IPS-20b (cell line): ENCODE data around the gene PRKX.

Experiments used
- H3K27ac ChIP-seq: one replicate; pipeline ENCODE4 v1.5.1; 2013; ENCODE audit warnings: low read length
- H3K27me3 ChIP-seq: 2 replicates; pipeline ENCODE4 v1.6.1; 2013; ENCODE audit warnings: mild to moderate bottlenecking, low read length, inconsistent platforms; ENCODE audit not compliant: insufficient read depth
- H3K36me3 ChIP-seq: 2 replicates; pipeline ENCODE4 v1.6.1; 2013; ENCODE audit warnings: low read depth, mild to moderate bottlenecking, inconsistent platforms, low read length, moderate library complexity; ENCODE audit not compliant: insufficient read depth
- H3K4me1 ChIP-seq: 2 replicates; pipeline ENCODE4 v1.6.1; 2013; ENCODE audit warnings: mild to moderate bottlenecking, control low read depth, inconsistent platforms, low read length, moderate library complexity; ENCODE audit not compliant: insufficient read depth
- H3K4me3 ChIP-seq: 2 replicates; pipeline ENCODE4 v1.5.1; 2013; ENCODE audit warnings: mild to moderate bottlenecking, low read length, inconsistent platforms
- H3K9ac ChIP-seq: 2 replicates; pipeline ENCODE4 v1.6.1; 2013; ENCODE audit warnings: low read depth, mild to moderate bottlenecking, inconsistent platforms, low read length, moderate library complexity
- H3K9me3 ChIP-seq: 2 replicates; pipeline ENCODE4 v1.6.1; 2013; ENCODE audit warnings: mild to moderate bottlenecking, low read depth, low read length, inconsistent platforms; ENCODE audit not compliant: insufficient read depth

PRKX gene

GRCh38 chrX:3598709-3599108 is 114.7 kb downstream of the PRKX start:
- no peaks in the 10 kb centered on the region for H3K9me3 ChIP-seq
- no peaks in the 10 kb centered on the region for H3K4me1 ChIP-seq
- no peak overlapping the region for H3K4me3 ChIP-seq
- H3K27ac ChIP-seq = no peak overlapping the region
- H3K36me3 ChIP-seq = no peaks in the 10 kb centered on the region
- H3K9ac ChIP-seq = no peak overlapping the region
- no peaks in the 10 kb centered on the region for H3K27me3 ChIP-seq

DNA sequence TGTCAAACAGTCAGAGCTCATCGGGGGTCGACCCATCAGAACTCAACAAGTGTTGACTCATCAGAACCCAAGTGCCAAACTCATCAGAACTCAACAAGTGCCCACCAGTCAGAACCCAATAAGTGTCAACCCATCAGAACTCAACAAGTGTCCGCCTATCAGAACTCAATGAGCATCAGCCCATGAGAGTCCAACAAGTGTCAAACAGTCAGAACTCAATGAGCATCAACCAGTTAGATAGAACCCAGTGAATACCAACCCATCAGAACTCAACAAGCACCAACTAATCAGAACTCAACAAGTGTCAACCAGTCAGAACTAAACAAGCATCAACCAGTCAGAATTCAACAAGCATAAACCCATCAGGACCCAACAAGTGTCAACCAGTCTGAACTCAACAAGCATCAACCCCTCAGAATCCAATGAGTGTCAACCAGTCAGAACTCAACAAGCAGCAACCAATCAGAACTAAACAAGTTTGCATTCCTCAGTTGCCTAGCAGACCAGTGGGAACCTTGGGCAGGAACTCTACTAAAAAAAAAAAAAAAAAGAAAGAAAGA is 115.3 kb downstream of the PRKX start:
- Histone ChIP-seq H3K27me3 (no peaks in the 10 kb centered on the region), H3K9me3 (no peaks in the 10 kb centered on the region), H3K4me1 (no peaks in the 10 kb centered on the region), H3K4me3 (no peak overlapping the region), H3K36me3 (no peaks in the 10 kb centered on the region), H3K27ac (no peak overlapping the region), H3K9ac (no peak overlapping the region)

GRCh38 chrX:3592184-3592583 is 121.3 kb downstream of the PRKX start:
- peak overlapping the region; percentile 41; the same call in 1 of the 2 replicates for H3K9ac ChIP-seq
- H3K9me3 ChIP-seq = no peaks in the 10 kb centered on the region
- no peaks in the 10 kb centered on the region for H3K27me3 ChIP-seq

GRCh38 chrX:3589474-3589873 is 124.0 kb downstream of the PRKX start:
- no peaks in the 10 kb centered on the region for H3K36me3 ChIP-seq
- H3K9me3 ChIP-seq = no peaks in the 10 kb centered on the region
- no peaks in the 10 kb centered on the region for H3K27me3 ChIP-seq
- no peak overlapping the region for H3K9ac ChIP-seq
- no peaks in the 10 kb centered on the region for H3K4me1 ChIP-seq
- no peak overlapping the region for H3K27ac ChIP-seq
- H3K4me3 ChIP-seq = no peak overlapping the region

More at GRCh38 chrX:3592184-3592583, 121.3 kb downstream of the PRKX start:
- Histone ChIP-seq H3K4me3 (peak overlapping the region; percentile 51; the same call in 1 of the 2 replicates), H3K36me3 (no peaks in the 10 kb centered on the region), H3K4me1 (no peaks in the 10 kb centered on the region), H3K27ac (no peak overlapping the region)

GRCh38 chrX:3585719-3586118 is 127.7 kb downstream of the PRKX start:
- Histone ChIP-seq H3K36me3 (no peaks in the 10 kb centered on the region), H3K9ac (no peak overlapping the region), H3K27ac (no peak overlapping the region), H3K4me3 (no peak overlapping the region), H3K27me3 (no peaks in the 10 kb centered on the region), H3K4me1 (no peaks in the 10 kb centered on the region), H3K9me3 (no peaks in the 10 kb centered on the region)

DNA sequence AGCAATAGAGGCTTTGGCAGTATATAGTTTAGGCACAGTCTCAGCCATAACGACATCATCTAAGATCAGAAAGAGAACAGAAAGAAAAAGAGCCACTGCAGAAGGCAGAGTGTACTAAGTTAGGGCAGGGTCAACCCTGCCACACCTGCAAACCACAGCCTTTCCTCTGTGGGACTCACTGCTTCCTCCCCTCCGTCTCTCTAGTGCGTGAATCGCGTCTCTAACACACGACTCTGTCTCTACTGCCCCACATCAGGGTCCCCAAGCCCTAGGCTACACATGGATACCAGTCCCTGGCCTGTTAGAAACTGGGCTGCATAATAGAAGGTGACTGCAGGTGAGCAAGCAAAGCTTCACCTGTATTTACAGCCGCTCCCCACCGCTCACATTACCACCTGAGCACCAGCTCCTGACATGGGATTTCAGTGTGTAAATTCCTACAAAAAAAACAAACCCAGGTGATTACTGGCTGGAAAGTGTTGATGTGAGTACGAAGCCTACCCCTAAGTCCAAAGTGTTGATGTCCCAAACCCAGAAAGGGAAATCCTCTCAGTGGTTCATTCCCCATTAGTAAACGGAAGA is 128.9 kb downstream of the PRKX start:
- Histone ChIP-seq H3K9me3 (no peaks in the 10 kb centered on the region), H3K27me3 (no peaks in the 10 kb centered on the region)

GRCh38 chrX:3582451-3582850 is 131.0 kb downstream of the PRKX start:
- Histone ChIP-seq H3K27me3 (no peaks in the 10 kb centered on the region), H3K36me3 (no peaks in the 10 kb centered on the region), H3K27ac (no peak overlapping the region), H3K4me3 (no peak overlapping the region), H3K4me1 (no peaks in the 10 kb centered on the region), H3K9ac (no peak overlapping the region), H3K9me3 (no peaks in the 10 kb centered on the region)

More for the DNA sequence above, 128.9 kb downstream of the PRKX start:
- Histone ChIP-seq H3K4me1 (no peaks in the 10 kb centered on the region), H3K36me3 (no peaks in the 10 kb centered on the region), H3K4me3 (no peak overlapping the region), H3K9ac (no peak overlapping the region), H3K27ac (no peak overlapping the region)

- no peaks in the 10 kb centered on the region for H3K4me1 ChIP-seq
- no peaks in the 10 kb centered on the region for H3K27me3 ChIP-seq
- H3K27ac ChIP-seq = no peak overlapping the region
- H3K4me3 ChIP-seq = no peak overlapping the region
- no peaks in the 10 kb centered on the region for H3K9me3 ChIP-seq
- no peak overlapping the region for H3K9ac ChIP-seq
- H3K36me3 ChIP-seq = no peaks in the 10 kb centered on the region
Observed at GRCh38 chrX:3581609-3582108, 131.8 kb downstream of the PRKX start.

DNA sequence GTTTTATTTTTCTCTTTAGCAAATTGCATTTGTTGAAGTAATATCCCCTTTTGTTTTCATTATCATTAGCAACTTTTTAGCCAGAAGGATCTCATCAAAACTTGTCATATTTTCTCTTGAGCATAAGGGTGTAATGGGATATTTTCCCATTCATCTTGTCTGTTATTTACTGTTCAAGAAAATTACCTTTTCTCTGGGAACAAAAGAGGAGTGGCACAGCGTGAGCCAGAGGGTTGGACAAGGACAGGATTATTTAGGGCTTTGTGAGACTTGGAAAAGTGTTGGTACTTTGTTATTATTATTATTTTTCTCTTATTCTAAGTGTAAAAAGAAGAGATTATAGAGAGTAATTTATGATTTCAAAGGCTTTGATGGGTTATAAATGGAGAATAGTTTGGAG is 135.9 kb downstream of the PRKX start:
- no peaks in the 10 kb centered on the region for H3K27me3 ChIP-seq
- H3K4me3 ChIP-seq = no peak overlapping the region
- no peak overlapping the region for H3K27ac ChIP-seq
- H3K9ac ChIP-seq = no peak overlapping the region
- no peaks in the 10 kb centered on the region for H3K4me1 ChIP-seq
- H3K9me3 ChIP-seq = no peaks in the 10 kb centered on the region
- no peaks in the 10 kb centered on the region for H3K36me3 ChIP-seq

DNA sequence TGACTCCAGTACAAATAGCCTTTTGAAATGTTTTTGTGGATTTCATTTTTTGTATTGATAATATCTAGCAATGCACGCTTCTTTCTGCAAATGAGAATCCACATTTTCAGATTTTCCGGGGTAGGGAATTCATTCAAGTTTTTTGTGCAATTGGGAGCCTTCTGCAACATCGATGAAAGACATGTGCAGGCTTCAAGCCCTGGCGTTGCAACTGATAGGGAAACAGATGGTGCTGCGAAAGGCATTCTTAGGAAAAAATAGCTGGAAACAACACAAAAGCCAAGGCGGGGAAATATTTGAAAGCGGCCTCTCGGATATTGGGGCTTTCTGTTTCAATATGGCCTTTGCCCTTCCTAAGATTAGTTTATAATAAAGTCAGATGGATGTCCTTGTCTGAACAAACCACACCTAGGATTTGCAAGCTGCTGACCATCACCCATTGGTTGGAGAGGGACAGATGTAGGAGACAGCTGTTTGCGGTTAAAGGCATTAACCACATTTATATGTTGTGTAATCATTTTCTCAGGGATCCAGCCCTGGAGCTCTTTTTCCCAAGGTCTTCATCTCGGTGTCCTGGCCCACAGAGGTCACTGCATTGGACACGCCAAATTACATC is 136.5 kb downstream of the PRKX start:
- Histone ChIP-seq H3K27me3 (no peaks in the 10 kb centered on the region), H3K4me3 (no peak overlapping the region), H3K9ac (no peak overlapping the region), H3K36me3 (no peaks in the 10 kb centered on the region), H3K4me1 (no peaks in the 10 kb centered on the region), H3K9me3 (no peaks in the 10 kb centered on the region), H3K27ac (no peak overlapping the region)

- H3K4me1 ChIP-seq = no peaks in the 10 kb centered on the region
- H3K9me3 ChIP-seq = no peaks in the 10 kb centered on the region
- no peak overlapping the region for H3K9ac ChIP-seq
- no peak overlapping the region for H3K4me3 ChIP-seq
- no peaks in the 10 kb centered on the region for H3K36me3 ChIP-seq
- H3K27me3 ChIP-seq = no peaks in the 10 kb centered on the region
- no peak overlapping the region for H3K27ac ChIP-seq
Observed at GRCh38 chrX:3567686-3568085, 145.8 kb downstream of the PRKX start.

DNA sequence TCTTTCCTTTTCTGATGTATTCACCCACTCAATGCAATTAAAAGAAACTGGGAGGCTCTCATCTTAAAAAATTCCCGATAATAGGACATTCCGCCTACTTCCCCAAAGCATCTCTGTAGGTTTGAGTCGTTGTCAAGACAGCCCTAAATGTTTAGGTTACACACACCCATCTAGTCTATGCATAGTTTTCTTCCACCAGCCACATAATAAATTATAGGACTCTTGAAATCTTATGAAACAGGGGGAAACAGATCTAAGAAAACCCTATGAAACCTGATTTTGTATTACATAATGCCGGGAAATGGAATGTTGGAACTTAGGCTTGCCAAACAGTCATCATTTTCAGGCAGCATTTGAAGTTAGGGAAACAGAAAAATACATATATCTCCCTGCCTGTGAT is 150.0 kb downstream of the PRKX start:
- no peaks in the 10 kb centered on the region for H3K36me3 ChIP-seq
- H3K9ac ChIP-seq = no peak overlapping the region
- no peaks in the 10 kb centered on the region for H3K9me3 ChIP-seq
- H3K27ac ChIP-seq = no peak overlapping the region
- H3K4me3 ChIP-seq = no peak overlapping the region
- no peaks in the 10 kb centered on the region for H3K27me3 ChIP-seq
- H3K4me1 ChIP-seq = no peaks in the 10 kb centered on the region
